Measurements from ENCODE around the gene KBTBD12.

The KBTBD12 gene

GRCh38 chr3:127970966-127971592 lies 56.0 kb downstream of the KBTBD12 start:
- Histone ChIP-seq H3K27me3 (ENCODE audit: insufficient read depth, low read depth) (no peaks in the 10 kb centered on the region), H3K4me2 (no peak overlapping the region), H3K9ac (no peak overlapping the region), H3K36me3 (ENCODE audit: insufficient read depth) (no peaks in the 10 kb centered on the region), H3K79me2 (ENCODE audit: insufficient read depth, low read depth) (no peaks in the 10 kb centered on the region), H3K4me1 (ENCODE audit: low read depth, poor library complexity, severe bottlenecking) (peaks cover 4% of the 10 kb centered on the region), H3K4me3 (IDR thresholded peaks at IDR 0.05; ENCODE audit: insufficient read depth, low read depth, low read length) (no peak overlapping the region), H2AFZ (ENCODE audit: low read depth) (no peak overlapping the region), H3K27ac (no peak overlapping the region), H4K20me1 (ENCODE audit: insufficient read depth) (no peaks in the 10 kb centered on the region)
- peak; percentile 82 for TF ChIP-seq CTCF (conservative IDR thresholded peaks at IDR 0.05; ENCODE audit: low read depth, low read length)

GRCh38 chr3:127974226-127974625 lies 59.2 kb downstream of the KBTBD12 start:
- H4K20me1 ChIP-seq (ENCODE audit: insufficient read depth): no peaks in the 10 kb centered on the region
- H3K4me3 ChIP-seq (IDR thresholded peaks at IDR 0.05; ENCODE audit: insufficient read depth, low read depth, low read length): no peak overlapping the region
- H3K36me3 ChIP-seq (ENCODE audit: insufficient read depth): no peaks in the 10 kb centered on the region
- no peaks in the 10 kb centered on the region for H3K4me1 ChIP-seq (ENCODE audit: low read depth, poor library complexity, severe bottlenecking)
- TF ChIP-seq CTCF (conservative IDR thresholded peaks at IDR 0.05; ENCODE audit: low read depth, low read length): no peak
- H3K27me3 ChIP-seq (ENCODE audit: insufficient read depth, low read depth): no peaks in the 10 kb centered on the region
- H3K9ac ChIP-seq: no peak overlapping the region
- H3K79me2 ChIP-seq (ENCODE audit: insufficient read depth, low read depth): no peaks in the 10 kb centered on the region
- no peak overlapping the region for H3K4me2 ChIP-seq
- H3K27ac ChIP-seq: no peak overlapping the region
- no peak overlapping the region for H2AFZ ChIP-seq (ENCODE audit: low read depth)

- Histone ChIP-seq H3K36me3 (ENCODE audit: insufficient read depth) (no peaks in the 10 kb centered on the region), H3K9ac (no peak overlapping the region), H3K79me2 (ENCODE audit: insufficient read depth, low read depth) (no peaks in the 10 kb centered on the region), H3K27ac (no peak overlapping the region), H3K4me2 (no peak overlapping the region), H4K20me1 (ENCODE audit: insufficient read depth) (no peaks in the 10 kb centered on the region), H3K27me3 (ENCODE audit: insufficient read depth, low read depth) (no peaks in the 10 kb centered on the region), H3K4me1 (ENCODE audit: low read depth, poor library complexity, severe bottlenecking) (no peaks in the 10 kb centered on the region), H3K4me3 (IDR thresholded peaks at IDR 0.05; ENCODE audit: insufficient read depth, low read depth, low read length) (no peak overlapping the region), H2AFZ (ENCODE audit: low read depth) (no peak overlapping the region)
- TF ChIP-seq CTCF (conservative IDR thresholded peaks at IDR 0.05; ENCODE audit: low read depth, low read length): no peak
Observed at GRCh38 chr3:127975153-127976029, 60.4 kb downstream of the KBTBD12 start.

GRCh38 chr3:127978636-127979035 lies 63.6 kb downstream of the KBTBD12 start:
- no peaks in the 10 kb centered on the region for H3K4me1 ChIP-seq (ENCODE audit: low read depth, poor library complexity, severe bottlenecking)
- H3K79me2 ChIP-seq (ENCODE audit: insufficient read depth, low read depth): no peaks in the 10 kb centered on the region
- H3K27me3 ChIP-seq (ENCODE audit: insufficient read depth, low read depth): no peaks in the 10 kb centered on the region
- no peak overlapping the region for H3K4me3 ChIP-seq (IDR thresholded peaks at IDR 0.05; ENCODE audit: insufficient read depth, low read depth, low read length)
- no peaks in the 10 kb centered on the region for H4K20me1 ChIP-seq (ENCODE audit: insufficient read depth)
- no peaks in the 10 kb centered on the region for H3K36me3 ChIP-seq (ENCODE audit: insufficient read depth)
- no peak overlapping the region for H3K9ac ChIP-seq
- H3K4me2 ChIP-seq: no peak overlapping the region
- H2AFZ ChIP-seq (ENCODE audit: low read depth): no peak overlapping the region
- no peak overlapping the region for H3K27ac ChIP-seq
- no peak for TF ChIP-seq CTCF (conservative IDR thresholded peaks at IDR 0.05; ENCODE audit: low read depth, low read length)
